B cell (primary cell): Measurements from ENCODE around the gene ASCL2. TPM values are rescaled to one million over a fixed set of nuclear protein-coding genes. Genes with fewer than 3 reads are reported as not detected.

ENCODE experiments used
- ATAC-seq: fragments of 200-7000 bp; cut with Tn5 transposase; one replicate; pipeline ENCODE4 v1.10.0; 2021; ENCODE audit warnings: low read depth, mild to moderate bottlenecking, moderate number of reproducible peaks, moderate library complexity
- CTCF ChIA-PET: fragments of 350-600 bp; sonication (Branson Sonifier 250); formaldehyde crosslinking; loops from one replicate; lab custom pipeline; 2021; ENCODE audit warnings: antibody characterized with exemption, inconsistent platforms; lab: Charles Lee
- POLR2A ChIA-PET: fragments of 350-600 bp; sonication (Branson Sonifier 250); formaldehyde crosslinking; loops from one replicate; lab custom pipeline; 2021; ENCODE audit warnings: antibody characterized with exemption; lab: Charles Lee
- DNase-seq: peaks from one replicate; pipeline ENCODE4 v3.0.0; 2013
- H2AFZ ChIP-seq: 2 replicates; pipeline ENCODE4 v1.6.1; 2012; ENCODE audit warnings: mild to moderate bottlenecking, low read depth, low read length; ENCODE audit not compliant: insufficient read depth, poor library complexity, severe bottlenecking
- H3K27ac ChIP-seq, 2 donors: 1 replicate in 1 of 2; 2 replicates in 1 of 2; pipeline ENCODE4 v1.5.1; 2012 to 2013; ENCODE audit warnings: low read length in 2 of 2, mild to moderate bottlenecking in 2 of 2, moderate library complexity in 1 of 2
- H3K27me3 ChIP-seq, 4 experiments: fragments of 200-600 bp in 1 of 4; sonication (generic) in 1 of 4; replicated peaks in 1 of 4; 1 replicate in 2 of 4; 2 replicates in 2 of 4; pipeline versions ENCODE4 v1.6.1 to v1.7.0; 2013 to 2016; ENCODE audit warnings: low read length in 3 of 4, mild to moderate bottlenecking in 2 of 4, mixed read lengths in 1 of 4, moderate library complexity in 1 of 4; ENCODE audit not compliant: insufficient read depth in 4 of 4, control insufficient read depth in 3 of 4; ENCODE audit errors: control extremely low read depth in 1 of 4
- H3K36me3 ChIP-seq, 2 experiments: replicated peaks in 1 of 2; 1 replicate in 1 of 2; 2 replicates in 1 of 2; pipeline versions ENCODE4 v1.6.1 to v1.7.1; 2013; ENCODE audit warnings: low read length in 1 of 2; ENCODE audit not compliant: insufficient read depth in 2 of 2, control insufficient read depth in 1 of 2; ENCODE audit errors: control extremely low read depth in 1 of 2, extremely low read depth in 1 of 2
- H3K4me1 ChIP-seq, 2 donors: fragments of 200-600 bp in 1 of 2; sonication (generic) in 1 of 2; 1 replicate in 1 of 2; 2 replicates in 1 of 2; pipeline versions ENCODE4 v1.5.1 to v1.6.1; 2013 to 2017; ENCODE audit warnings: low read length in 2 of 2; ENCODE audit not compliant: control insufficient read depth in 2 of 2, insufficient read depth in 2 of 2
- H3K4me2 ChIP-seq: replicated peaks from 2 replicates; pipeline ENCODE3; 2012; ENCODE audit warnings: mild to moderate bottlenecking, low read depth, low read length; ENCODE audit not compliant: poor library complexity, severe bottlenecking
- H3K4me3 ChIP-seq, 5 experiments: fragments of 200-600 bp in 1 of 5; sonication (generic) in 1 of 5; 1 replicate in 3 of 5; 2 replicates in 2 of 5; pipeline versions ENCODE4 v1.5.1 to v1.7.0; 2011 to 2016; ENCODE audit warnings: low read length in 4 of 5, mild to moderate bottlenecking in 4 of 5, low read depth in 2 of 5, control low read depth in 1 of 5, moderate library complexity in 1 of 5; ENCODE audit not compliant: insufficient read depth in 1 of 5; ENCODE audit errors: control extremely low read depth in 1 of 5, extremely low read depth in 1 of 5
- H3K79me2 ChIP-seq: fragments of 200-600 bp; sonication (generic); one replicate; pipeline ENCODE4 v1.6.0; 2016; ENCODE audit warnings: low read length; ENCODE audit not compliant: control insufficient read depth, insufficient read depth
- H3K9ac ChIP-seq: fragments of 200-600 bp; sonication (generic); 2 replicates; pipeline ENCODE4 v1.6.1; 2017; ENCODE audit warnings: mild to moderate bottlenecking, low read length, moderate library complexity
- H3K9me3 ChIP-seq, 3 donors: one replicate each; pipeline versions ENCODE4 v1.6.1 to v1.7.1; 2013; ENCODE audit warnings: low read length in 2 of 3; ENCODE audit not compliant: control insufficient read depth in 2 of 3, insufficient read depth in 1 of 3; ENCODE audit errors: control extremely low read depth in 1 of 3
- H4K20me1 ChIP-seq: 2 replicates; pipeline ENCODE4 v1.6.0; 2012; ENCODE audit warnings: mild to moderate bottlenecking, low read length; ENCODE audit not compliant: insufficient read depth, control insufficient read depth, poor library complexity, severe bottlenecking
- H3K27ac Mint-ChIP-seq: one replicate; pipeline ENCODE4 v1.8.0; 2021; ENCODE audit warnings: mixed read lengths
- H3K27me3 Mint-ChIP-seq: one replicate; pipeline ENCODE4 v1.8.0; 2021; ENCODE audit warnings: mixed read lengths
- H3K4me1 Mint-ChIP-seq: one replicate; pipeline ENCODE4 v1.8.0; 2021; ENCODE audit warnings: mixed read lengths
- H3K4me3 Mint-ChIP-seq: one replicate; pipeline ENCODE4 v1.8.0; 2021; ENCODE audit warnings: mixed read lengths
- H3K9me3 Mint-ChIP-seq: one replicate; pipeline ENCODE4 v1.8.0; 2022; ENCODE audit warnings: mixed read lengths; ENCODE audit not compliant: insufficient read depth
- CTCF ChIP-seq: fragments of 200-600 bp; IDR thresholded peaks from one replicate; pipeline ENCODE4 v1.8.0; 2022; ENCODE audit warnings: antibody characterized with exemption, mild to moderate bottlenecking
- EZH2 ChIP-seq: IDR thresholded peaks from 2 replicates; pipeline ENCODE4 v1.6.1; 2012; ENCODE audit warnings: borderline replicate concordance, low read depth, mild to moderate bottlenecking, moderate library complexity, low read length; ENCODE audit not compliant: insufficient read depth, poor library complexity, severe bottlenecking
- WGBS: methylation state at CpG from one replicate; pipeline ENCODE4 v1.1.5; 2013; ENCODE audit warnings: missing lambda C conversion rate; ENCODE audit not compliant: insufficient coverage; 5-methylcytosine and 5-hydroxymethylcytosine counted together
- intact Hi-C: fragments of 100-400 bp; cut with micrococcal nuclease; formaldehyde crosslinking; loops from one replicate; pipeline ENCODE4 v1.10.0; 2022
- polyA plus RNA-seq: library from polyadenylated mRNA; depleted of rRNA; stranded (reverse); fragments of >200 nt; gene quantifications from 2 replicates; pipeline ENCODE4 v1.2.3, GENCODE V29; 2012
- total RNA-seq, 2 donors: library from RNA; stranded (reverse); fragments of 120-200 nt in 1 of 2; gene quantifications; 1 replicate in 1 of 2; 2 replicates in 1 of 2; pipeline versions ENCODE4 v1.2.3 to v1.2.4, GENCODE V29; 2013 to 2022

Gene ASCL2
- total and polyA plus RNA-seq, 2 donors (not counting 1 experiment from before 2014, with no cell fraction given): 2.1 to 2.2 TPM

- POLR2A ChIA-PET: no interaction called here
- Histone ChIP-seq H2AFZ (no peak overlapping the region), H3K4me3 (no peak overlapping the region), H3K4me2 (no peak overlapping the region), H4K20me1 (no peaks in the 10 kb centered on the region), H3K27me3 (no peaks in the 10 kb centered on the region), H3K36me3 (no peaks in the 10 kb centered on the region), H3K9ac (no peak overlapping the region), H3K79me2 (no peaks in the 10 kb centered on the region), H3K4me1 (peaks cover 0 to 13% of the 10 kb centered on the region in 2 donors), H3K9me3 (peaks cover 0 to 7% (median 0%) of the 10 kb centered on the region in 3 donors), H3K27ac (no peak overlapping the region)
- no peak for ATAC-seq
- TF ChIP-seq EZH2: no peak
- TF ChIP-seq CTCF: no peak
- Mint-ChIP-seq H3K27ac (no peak overlapping the region), H3K4me3 (no peak overlapping the region), H3K9me3 (no peaks in the 10 kb centered on the region), H3K27me3 (no peaks in the 10 kb centered on the region), H3K4me1 (no peaks in the 10 kb centered on the region)
- 91% methylated on average over 25 of the region's 25 CpGs for WGBS
- CTCF ChIA-PET: no interaction called here
- intact Hi-C loops: no loop called here
- DNase-seq: no peak
Measured at GRCh38 chr11:2315395-2316168, 45.2 kb upstream of the ASCL2 start.
